Suppressor macrophage (primary cell): ENCODE measurements around the gene EML4.
"Not testable (repeated sequence)": the region's sequence is repeated elsewhere in the genome, so short reads cannot be mapped to it uniquely, and the experiment has no call there.

ENCODE experiments used
- DNase-seq, 4 experiments: peaks; one replicate each; pipeline ENCODE4 v3.0.0-alpha.2; 2020 to 2022

Gene EML4

DNA sequence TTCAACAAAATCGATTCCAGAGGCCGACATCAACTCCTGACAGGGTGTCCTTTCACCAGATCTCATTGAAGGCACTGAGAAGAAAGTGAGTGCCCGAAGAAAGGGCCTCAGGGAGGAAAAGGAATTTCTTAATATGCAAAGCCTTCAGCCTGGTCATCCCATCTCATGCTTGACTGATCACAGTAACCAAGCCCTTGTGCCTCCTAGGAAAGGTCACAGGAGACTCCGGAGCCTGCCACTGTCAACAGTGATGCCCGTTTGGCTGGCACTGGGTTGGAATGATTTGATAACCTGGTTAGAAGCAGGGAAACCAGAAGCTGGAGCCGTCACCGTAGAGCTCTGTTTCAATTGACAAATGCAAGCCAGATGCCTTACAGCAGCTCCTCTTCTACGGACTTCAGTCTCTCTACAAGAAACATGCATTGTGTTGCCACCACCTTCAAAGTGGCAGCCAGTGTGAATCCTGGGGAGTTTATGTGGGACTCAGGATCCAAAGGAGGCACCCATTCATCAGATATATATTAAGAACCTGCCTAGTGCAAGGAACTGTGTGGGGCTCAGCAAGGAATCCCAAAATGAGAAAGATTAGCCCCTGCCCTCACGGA is 167.3 kb downstream of the EML4 start:
- no peak for DNase-seq

- DNase-seq = no peak
Observed at GRCh38 chr2:42337356-42337820, 168.2 kb downstream of the EML4 start.

GRCh38 chr2:42337846-42338566 is 168.9 kb downstream of the EML4 start:
- DNase-seq = no peak

- no peak for DNase-seq
Observed at GRCh38 chr2:42338567-42339190, 169.5 kb downstream of the EML4 start.

DNA sequence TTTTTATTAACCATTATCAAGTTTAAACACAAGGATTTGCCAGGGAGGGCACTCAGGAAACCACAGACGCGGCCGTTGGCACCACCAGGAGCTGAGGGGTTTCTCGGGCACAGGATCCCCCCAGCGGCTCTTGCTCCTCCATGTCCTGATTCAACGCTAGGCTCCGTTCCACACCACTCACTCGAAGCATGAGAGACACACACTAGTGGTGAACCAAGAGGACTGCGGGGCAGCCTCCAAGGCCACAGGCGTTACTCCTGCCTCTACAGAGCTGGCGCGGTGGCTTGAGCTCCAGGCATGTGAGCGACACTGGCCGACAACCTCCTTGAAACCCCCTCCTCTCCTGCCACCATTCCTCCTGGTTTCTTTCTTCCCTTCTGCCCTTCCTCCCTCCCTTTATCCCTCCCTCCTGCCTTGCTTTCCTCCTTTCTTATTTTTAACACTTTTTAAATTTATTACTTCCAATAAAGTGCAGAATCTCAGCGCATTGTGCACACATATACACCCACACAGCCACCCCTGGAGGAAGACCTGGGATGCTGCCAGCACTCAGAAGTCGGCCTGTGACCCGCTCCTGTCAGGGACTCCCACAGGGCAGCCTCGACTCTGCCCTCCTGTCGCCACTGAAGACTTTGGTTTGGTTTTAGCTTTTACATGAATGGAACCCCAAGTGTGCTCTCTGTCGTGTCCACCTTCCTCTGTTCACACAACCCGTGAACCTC is 170.2 kb downstream of the EML4 start:
- DNase-seq = no peak

GRCh38 chr2:42340045-42340937 is 171.1 kb downstream of the EML4 start:
- no peak for DNase-seq

DNA sequence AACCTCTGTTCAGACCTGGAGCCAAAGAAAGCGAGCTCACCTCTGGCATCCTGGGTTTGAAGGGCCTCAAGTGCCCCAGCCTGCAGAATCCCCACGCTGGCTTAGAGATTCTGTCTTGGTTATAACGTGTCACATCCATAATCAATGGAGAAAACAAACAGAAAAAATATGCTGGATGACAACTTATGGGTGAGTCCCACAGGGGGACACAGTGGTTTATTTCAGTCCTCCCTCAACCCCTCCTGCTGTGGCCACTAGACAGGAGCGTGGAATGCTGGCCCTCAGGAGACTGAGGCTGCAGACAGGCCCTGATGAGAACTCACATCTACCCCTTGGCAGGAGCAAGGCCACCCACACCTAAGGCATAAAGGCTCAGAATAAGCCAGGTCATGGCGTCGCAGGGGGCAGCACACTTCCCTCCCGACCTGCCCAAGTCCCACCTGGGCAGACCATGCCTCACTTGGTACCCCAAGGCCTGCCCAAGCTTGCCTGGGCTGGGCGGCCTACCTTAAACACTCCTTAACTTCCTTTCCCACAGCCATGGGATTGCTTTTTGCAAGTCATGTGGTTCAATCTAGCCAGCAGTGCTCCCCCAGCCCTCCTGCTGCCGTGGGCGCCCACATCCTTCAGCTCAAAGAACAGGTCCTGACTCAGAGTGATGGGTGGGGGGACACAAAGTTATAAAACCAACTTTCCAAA is 171.9 kb downstream of the EML4 start:
- no peak for DNase-seq

- DNase-seq = peak; percentile 32 to 66 (median 59)
Observed at GRCh38 chr2:42342061-42342794, 173.1 kb downstream of the EML4 start.

GRCh38 chr2:42342795-42343241 is 173.7 kb downstream of the EML4 start:
- peak in 3 of 4 experiments; percentile 17 to 42 (median 32) for DNase-seq

DNA sequence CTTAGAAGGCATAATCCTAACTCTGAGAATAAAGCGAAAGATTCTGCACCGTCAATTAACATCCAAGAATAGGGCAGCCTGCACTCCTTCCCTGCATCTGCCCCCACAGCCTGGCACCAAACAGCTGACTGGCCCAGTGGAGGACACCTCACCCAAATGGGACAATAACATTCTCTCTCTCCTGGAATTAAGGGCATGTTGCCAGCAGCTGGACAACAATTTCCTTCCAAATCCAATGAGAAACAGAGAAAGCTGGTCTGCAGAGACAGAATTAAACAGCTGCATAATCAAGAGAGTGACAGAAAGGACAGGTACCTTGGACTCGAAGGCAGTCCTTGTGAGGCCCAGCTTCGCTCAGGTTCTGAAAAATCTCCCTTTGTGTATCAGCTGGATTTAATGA is 176.8 kb downstream of the EML4 start:
- DNase-seq = no peak

GRCh38 chr2:42346856-42347255 is 177.7 kb downstream of the EML4 start:
- not testable (repeated sequence) for DNase-seq

GRCh38 chr2:42347518-42347917 is 178.4 kb downstream of the EML4 start:
- DNase-seq = not testable (repeated sequence)

GRCh38 chr2:42348113-42348805 is 179.1 kb downstream of the EML4 start:
- no peak for DNase-seq

- DNase-seq = no peak
Observed at GRCh38 chr2:42350434-42351063, 181.4 kb downstream of the EML4 start.

GRCh38 chr2:42351864-42352263 is 182.7 kb downstream of the EML4 start:
- DNase-seq = no peak

- DNase-seq = no peak
Observed at GRCh38 chr2:42353792-42354429, 184.8 kb downstream of the EML4 start.

- peak in 1 of 4 experiments; percentile 17 for DNase-seq
Observed at GRCh38 chr2:42359304-42359964, 190.3 kb downstream of the EML4 start.

DNA sequence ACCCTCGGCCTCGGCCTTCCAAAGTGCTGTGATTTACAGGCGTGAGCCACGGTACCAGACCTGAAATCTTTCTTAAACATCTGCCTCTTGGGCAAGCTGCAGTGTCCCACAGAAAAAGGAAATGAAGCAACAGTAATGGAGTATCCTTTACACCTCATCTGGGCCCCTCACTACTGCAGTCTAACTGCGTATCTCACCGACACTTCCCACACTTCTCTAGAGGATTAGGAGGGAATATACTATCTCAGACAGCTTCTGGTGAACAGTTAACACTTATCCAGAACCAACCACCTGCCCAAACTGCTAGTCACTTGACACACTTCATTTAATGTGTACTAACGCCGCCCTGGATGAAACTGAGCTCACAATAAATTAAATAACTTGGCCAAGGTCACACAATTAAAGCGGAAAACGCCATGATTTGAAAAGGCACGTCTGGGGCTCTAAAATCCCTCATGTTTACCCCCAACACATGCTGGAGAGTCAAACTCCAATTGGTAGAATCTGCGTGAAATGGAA is 190.9 kb downstream of the EML4 start:
- peak; percentile 46 to 66 (median 56) for DNase-seq
